Endothelial cell (in vitro differentiated cells): ENCODE data around the gene AKAP13. TPM values are rescaled to one million over a fixed set of nuclear protein-coding genes. Genes with fewer than 3 reads are reported as not detected.

ENCODE experiments used
- DNase-seq: peaks from one replicate; pipeline ENCODE4 v3.0.0; 2021; ENCODE audit warnings: low spot score
- H3K27ac Mint-ChIP-seq: one replicate; pipeline ENCODE4 v1.8.0; 2021; ENCODE audit warnings: mixed read lengths, inconsistent platforms; ENCODE audit not compliant: unreplicated experiment
- H3K27me3 Mint-ChIP-seq: one replicate; pipeline ENCODE4 v1.8.0; 2021; ENCODE audit warnings: mild to moderate bottlenecking, moderate library complexity, mixed read lengths, inconsistent platforms; ENCODE audit not compliant: unreplicated experiment
- H3K36me3 Mint-ChIP-seq: one replicate; pipeline ENCODE4 v1.8.0; 2021; ENCODE audit warnings: mild to moderate bottlenecking, low read depth, mixed read lengths, inconsistent platforms; ENCODE audit not compliant: unreplicated experiment
- H3K4me1 Mint-ChIP-seq: one replicate; pipeline ENCODE4 v1.8.0; 2021; ENCODE audit warnings: mild to moderate bottlenecking, mixed read lengths, inconsistent platforms; ENCODE audit not compliant: unreplicated experiment
- H3K4me3 Mint-ChIP-seq: one replicate; pipeline ENCODE4 v1.8.0; 2021; ENCODE audit warnings: mild to moderate bottlenecking, mixed read lengths, inconsistent platforms; ENCODE audit not compliant: unreplicated experiment
- H3K9me3 Mint-ChIP-seq: one replicate; pipeline ENCODE4 v1.8.0; 2021; ENCODE audit warnings: mixed read lengths, inconsistent platforms; ENCODE audit not compliant: unreplicated experiment
- total RNA-seq: library from RNA; stranded (reverse); fragmentation: NEBNext Ultra II Directional; extraction: Animal tissue kit (Norgen Biotek cat#: 25700); gene quantifications from one replicate; pipeline ENCODE4 v1.2.1, GENCODE V29; 2021; ENCODE audit not compliant: unreplicated experiment
- TF ChIP-seq, protein P1 (sequence below): fragments of 200-600 bp; sonication (generic); IDR thresholded peaks from one replicate; pipeline ENCODE4 v1.5.0; 2021; ENCODE audit warnings: antibody characterized with exemption; ENCODE audit not compliant: unreplicated experiment

Gene AKAP13
- total RNA-seq, 1 donor from 2014 or later = 249 TPM

DNA sequence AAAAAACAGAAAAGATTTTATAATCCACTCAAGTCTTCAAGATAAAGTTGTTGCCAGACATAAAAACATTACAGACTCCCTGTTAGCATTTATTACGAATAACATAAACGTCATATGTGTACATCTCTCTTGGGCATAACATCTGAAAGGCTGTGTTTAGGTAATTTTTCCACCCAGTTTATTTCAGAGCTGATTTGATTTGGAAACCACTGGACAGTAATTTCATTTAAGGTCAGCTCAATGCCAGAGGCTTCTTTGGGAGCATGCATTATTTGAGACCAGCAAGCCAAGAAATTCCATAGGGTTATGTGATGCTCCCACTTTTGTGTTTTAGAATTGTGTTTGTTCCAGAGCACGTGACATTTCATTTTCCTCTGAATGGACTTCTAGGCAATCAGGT, 196.0 kb downstream of the AKAP13 start:
- H3K4me1 Mint-ChIP-seq = peaks cover 44% of the 10 kb centered on the region
- DNase-seq = no peak
- H3K9me3 Mint-ChIP-seq = no peaks in the 10 kb centered on the region
- H3K36me3 Mint-ChIP-seq = peaks cover 29% of the 10 kb centered on the region
- TF ChIP-seq, protein P1, sequence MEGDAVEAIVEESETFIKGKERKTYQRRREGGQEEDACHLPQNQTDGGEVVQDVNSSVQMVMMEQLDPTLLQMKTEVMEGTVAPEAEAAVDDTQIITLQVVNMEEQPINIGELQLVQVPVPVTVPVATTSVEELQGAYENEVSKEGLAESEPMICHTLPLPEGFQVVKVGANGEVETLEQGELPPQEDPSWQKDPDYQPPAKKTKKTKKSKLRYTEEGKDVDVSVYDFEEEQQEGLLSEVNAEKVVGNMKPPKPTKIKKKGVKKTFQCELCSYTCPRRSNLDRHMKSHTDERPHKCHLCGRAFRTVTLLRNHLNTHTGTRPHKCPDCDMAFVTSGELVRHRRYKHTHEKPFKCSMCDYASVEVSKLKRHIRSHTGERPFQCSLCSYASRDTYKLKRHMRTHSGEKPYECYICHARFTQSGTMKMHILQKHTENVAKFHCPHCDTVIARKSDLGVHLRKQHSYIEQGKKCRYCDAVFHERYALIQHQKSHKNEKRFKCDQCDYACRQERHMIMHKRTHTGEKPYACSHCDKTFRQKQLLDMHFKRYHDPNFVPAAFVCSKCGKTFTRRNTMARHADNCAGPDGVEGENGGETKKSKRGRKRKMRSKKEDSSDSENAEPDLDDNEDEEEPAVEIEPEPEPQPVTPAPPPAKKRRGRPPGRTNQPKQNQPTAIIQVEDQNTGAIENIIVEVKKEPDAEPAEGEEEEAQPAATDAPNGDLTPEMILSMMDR = no peak
- no peak overlapping the region for H3K27ac Mint-ChIP-seq
- H3K27me3 Mint-ChIP-seq = peaks cover 4% of the 10 kb centered on the region
- no peak overlapping the region for H3K4me3 Mint-ChIP-seq

DNA sequence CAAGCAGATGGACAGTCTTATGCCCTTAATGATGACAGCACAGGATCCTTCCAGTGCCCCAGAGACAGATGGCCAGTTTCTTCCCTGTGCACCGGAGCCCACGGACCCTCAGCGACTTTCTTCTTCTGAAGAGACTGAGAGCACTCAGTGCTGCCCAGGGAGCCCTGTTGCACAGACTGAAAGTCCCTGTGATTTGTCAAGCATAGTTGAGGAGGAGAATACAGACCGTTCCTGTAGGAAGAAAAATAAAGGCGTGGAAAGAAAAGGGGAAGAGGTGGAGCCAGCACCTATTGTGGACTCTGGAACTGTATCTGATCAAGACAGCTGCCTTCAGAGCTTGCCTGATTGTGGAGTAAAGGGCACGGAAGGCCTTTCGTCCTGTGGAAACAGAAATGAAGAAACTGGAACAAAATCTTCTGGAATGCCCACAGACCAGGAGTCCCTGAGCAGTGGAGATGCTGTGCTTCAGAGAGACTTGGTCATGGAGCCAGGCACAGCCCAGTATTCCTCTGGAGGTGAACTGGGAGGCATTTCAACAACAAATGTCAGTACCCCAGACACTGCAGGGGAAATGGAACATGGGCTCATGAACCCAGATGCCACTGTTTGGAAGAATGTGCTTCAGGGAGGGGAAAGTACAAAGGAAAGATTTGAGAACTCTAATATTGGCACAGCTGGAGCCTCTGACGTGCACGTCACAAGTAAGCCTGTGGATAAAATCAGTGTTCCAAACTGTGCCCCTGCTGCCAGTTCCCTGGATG, 198.7 kb downstream of the AKAP13 start:
- Mint-ChIP-seq H3K4me1 (peaks cover 53% of the 10 kb centered on the region), H3K27me3 (peaks cover 3% of the 10 kb centered on the region), H3K36me3 (peaks cover 29% of the 10 kb centered on the region), H3K4me3 (peak overlapping the region; percentile 70), H3K9me3 (no peaks in the 10 kb centered on the region), H3K27ac (peak overlapping the region; percentile 94)
- peak; percentile 21 for DNase-seq
- TF ChIP-seq, protein P1 = no peak

DNA sequence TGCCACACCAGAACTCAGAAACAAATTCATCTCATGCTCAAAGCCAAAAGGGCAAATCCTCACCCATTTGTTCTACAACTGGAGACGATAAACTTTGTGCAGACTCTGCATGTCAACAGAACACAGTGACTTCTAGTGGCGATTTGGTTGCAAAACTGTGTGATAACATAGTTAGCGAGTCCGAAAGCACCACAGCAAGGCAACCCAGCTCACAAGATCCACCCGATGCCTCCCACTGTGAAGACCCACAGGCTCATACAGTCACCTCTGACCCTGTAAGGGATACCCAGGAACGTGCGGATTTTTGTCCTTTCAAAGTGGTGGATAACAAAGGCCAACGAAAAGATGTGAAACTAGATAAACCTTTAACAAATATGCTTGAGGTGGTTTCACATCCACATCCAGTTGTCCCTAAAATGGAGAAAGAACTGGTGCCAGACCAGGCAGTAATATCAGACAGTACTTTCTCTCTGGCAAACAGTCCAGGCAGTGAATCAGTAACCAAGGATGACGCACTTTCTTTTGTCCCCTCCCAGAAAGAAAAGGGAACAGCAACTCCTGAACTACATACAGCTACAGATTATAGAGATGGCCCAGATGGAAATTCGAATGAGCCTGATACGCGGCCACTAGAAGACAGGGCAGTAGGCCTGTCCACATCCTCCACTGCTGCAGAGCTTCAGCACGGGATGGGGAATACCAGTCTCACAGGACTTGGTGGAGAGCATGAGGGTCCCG, 199.7 kb downstream of the AKAP13 start:
- peaks cover 29% of the 10 kb centered on the region for H3K36me3 Mint-ChIP-seq
- DNase-seq = no peak
- TF ChIP-seq, protein P1 = no peak
- peaks cover 3% of the 10 kb centered on the region for H3K27me3 Mint-ChIP-seq
- no peaks in the 10 kb centered on the region for H3K9me3 Mint-ChIP-seq
- peak overlapping the region; percentile 95 for H3K27ac Mint-ChIP-seq
- peaks cover 61% of the 10 kb centered on the region for H3K4me1 Mint-ChIP-seq
- peak overlapping the region; percentile 53 for H3K4me3 Mint-ChIP-seq

DNA sequence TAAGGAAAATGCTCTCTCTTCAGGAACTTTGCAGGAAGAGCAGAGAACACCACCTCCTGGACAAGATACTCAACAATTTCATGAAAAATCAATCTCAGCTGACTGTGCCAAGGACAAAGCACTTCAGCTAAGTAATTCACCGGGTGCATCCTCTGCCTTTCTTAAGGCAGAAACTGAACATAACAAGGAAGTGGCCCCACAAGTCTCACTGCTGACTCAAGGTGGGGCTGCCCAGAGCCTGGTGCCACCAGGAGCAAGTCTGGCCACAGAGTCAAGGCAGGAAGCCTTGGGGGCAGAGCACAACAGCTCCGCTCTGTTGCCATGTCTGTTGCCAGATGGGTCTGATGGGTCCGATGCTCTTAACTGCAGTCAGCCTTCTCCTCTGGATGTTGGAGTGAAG, 200.5 kb downstream of the AKAP13 start:
- Mint-ChIP-seq H3K4me3 (peak overlapping the region; percentile 53), H3K36me3 (peaks cover 29% of the 10 kb centered on the region), H3K4me1 (peaks cover 68% of the 10 kb centered on the region), H3K9me3 (no peaks in the 10 kb centered on the region), H3K27ac (peak overlapping the region; percentile 95), H3K27me3 (peaks cover 3% of the 10 kb centered on the region)
- no peak for DNase-seq
- TF ChIP-seq, protein P1 = no peak

DNA sequence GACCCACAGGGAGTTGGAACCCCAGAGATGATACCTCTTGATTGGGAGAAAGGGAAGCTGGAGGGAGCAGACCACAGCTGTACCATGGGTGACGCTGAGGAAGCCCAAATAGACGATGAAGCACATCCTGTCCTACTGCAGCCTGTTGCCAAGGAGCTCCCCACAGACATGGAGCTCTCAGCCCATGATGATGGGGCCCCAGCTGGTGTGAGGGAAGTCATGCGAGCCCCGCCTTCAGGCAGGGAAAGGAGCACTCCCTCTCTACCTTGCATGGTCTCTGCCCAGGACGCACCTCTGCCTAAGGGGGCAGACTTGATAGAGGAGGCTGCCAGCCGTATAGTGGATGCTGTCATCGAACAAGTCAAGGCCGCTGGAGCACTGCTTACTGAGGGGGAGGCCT, 201.1 kb downstream of the AKAP13 start:
- Mint-ChIP-seq H3K4me1 (peaks cover 68% of the 10 kb centered on the region), H3K27me3 (peaks cover 3% of the 10 kb centered on the region), H3K9me3 (no peaks in the 10 kb centered on the region), H3K36me3 (peaks cover 26% of the 10 kb centered on the region), H3K4me3 (peak overlapping the region; percentile 54), H3K27ac (peak overlapping the region; percentile 95)
- DNase-seq = no peak
- TF ChIP-seq, protein P1 = no peak
